Right lobe of liver (tissue), 6 donors: ENCODE results near the gene TRMT61B. TPM values are rescaled to one million over a fixed set of nuclear protein-coding genes. Genes with fewer than 3 reads are reported as not detected.

Experiments
- ATAC-seq, 4 donors: fragments of 200-7000 bp; cut with Tn5 transposase; one replicate each; pipeline ENCODE4 v1.9.1; 2020; ENCODE audit warnings: mild to moderate bottlenecking in 4 of 4, moderate library complexity in 4 of 4
- DNase-seq, 3 donors: peaks; one replicate each; pipeline ENCODE4 v3.0.0-alpha.2; 2020
- H3K27ac ChIP-seq, 3 donors: fragments of 200-600 bp; one replicate each; pipeline ENCODE4 v1.8.0; 2022
- H3K27me3 ChIP-seq, 2 donors: fragments of 200-600 bp; one replicate each; pipeline ENCODE4 v1.8.0; 2022
- H3K36me3 ChIP-seq, 4 donors: fragments of 200-600 bp; sonication (generic) in 1 of 4; one replicate each; pipeline versions ENCODE4 v1.5.1 to v1.8.0; 2017 to 2022; ENCODE audit warnings: control low read depth in 1 of 4
- H3K4me1 ChIP-seq, 4 donors: fragments of 200-600 bp; sonication (generic) in 1 of 4; one replicate each; pipeline versions ENCODE4 v1.5.1 to v1.8.0; 2017 to 2022; ENCODE audit warnings: control low read depth in 1 of 4
- H3K4me3 ChIP-seq, 3 donors: fragments of 200-600 bp; one replicate each; pipeline ENCODE4 v1.8.0; 2022
- H3K9me3 ChIP-seq, 4 donors: fragments of 200-600 bp; sonication (generic) in 1 of 4; one replicate each; pipeline versions ENCODE4 v1.5.1 to v1.8.0; 2017 to 2022; ENCODE audit warnings: control low read depth in 1 of 4
- CTCF ChIP-seq, 4 donors: fragments of 200-600 bp in 3 of 4; fragments of 450-650 bp in 1 of 4; IDR thresholded peaks; one replicate each; pipeline versions ENCODE4 v1.5.1 to v1.8.0; 2016 to 2022; ENCODE audit warnings: antibody characterized with exemption in 4 of 4, mild to moderate bottlenecking in 2 of 4
- POLR2A ChIP-seq: fragments of 450-650 bp; IDR thresholded peaks from one replicate; pipeline ENCODE4 v1.6.1; 2017; ENCODE audit warnings: antibody characterized with exemption, mild to moderate bottlenecking
- WGBS: methylation state at CpG from one replicate; pipeline ENCODE4 v1.1.6; 2018; ENCODE audit warnings: low coverage, low lambda C conversion rate; ENCODE audit not compliant: insufficient coverage; ENCODE audit errors: missing lambda C conversion rate; 5-methylcytosine and 5-hydroxymethylcytosine counted together
- intact Hi-C, 2 donors: fragments of 100-400 bp; cut with DNase I; formaldehyde crosslinking; loops; one replicate each; pipeline versions ENCODE4 v1.11.2 to v1.14.1; 2022
- total RNA-seq, 6 experiments: library from RNA; depleted of rRNA in 2 of 6; stranded (reverse); fragments of >200 nt in 2 of 6; fragmentation: NEBNext Ultra II Directional in 3 of 6; extraction: Animal tissue kit (Norgen Biotek cat#: 25700) in 3 of 6; gene quantifications; one replicate each; pipeline versions ENCODE4 v1.1.0 to v1.2.4, GENCODE V29; 2016 to 2023
- donor health status: DM: no; HTN: yes; CAD: no.
- donor health status: DM: no; HTN: no; CAD: no.
- donor health status: DM: no; HTN: no; CAD: no.
- donor health status: DM: no; HTN: yes; CAD: no.
- donor health status: DM: no; HTN: yes; CAD: no.

Gene TRMT61B
- total RNA-seq, 6 experiments from 2014 or later: 6.4 to 9.5 (median 7.6) TPM

- Histone ChIP-seq H3K27me3 (no peaks in the 10 kb centered on the region), H3K4me1 (peaks cover 0 to 6% (median 0%) of the 10 kb centered on the region in 4 donors), H3K9me3 (no peaks in the 10 kb centered on the region), H3K36me3 (peaks cover 6 to 36% (median 17%) of the 10 kb centered on the region in 4 donors), H3K27ac (no peak overlapping the region), H3K4me3 (no peak overlapping the region)
- 55% methylated on average over 2 of the region's 2 CpGs for WGBS
- no peak for TF ChIP-seq POLR2A
- no peak for TF ChIP-seq CTCF (IDR thresholded peaks at IDR 0.05)
- intact Hi-C loops: no loop called here
- no peak for DNase-seq
- peak in 2 of 4 donors; percentile 77 to 87 for ATAC-seq
These were observed 34.2 kb upstream of the TRMT61B start for GRCh38 chr2:28904295-28904694.

- Histone ChIP-seq H3K9me3 (no peaks in the 10 kb centered on the region), H3K4me1 (peaks cover 0 to 23% (median 2%) of the 10 kb centered on the region in 4 donors), H3K27me3 (no peaks in the 10 kb centered on the region), H3K36me3 (peaks cover 6 to 22% (median 13%) of the 10 kb centered on the region in 4 donors), H3K4me3 (no peak overlapping the region), H3K27ac (no peak overlapping the region)
- no peak for DNase-seq
- TF ChIP-seq POLR2A: no peak
- TF ChIP-seq CTCF (IDR thresholded peaks at IDR 0.05): no peak
- intact Hi-C loops: no loop called here
- WGBS: 93% methylated on average over 3 of the region's 3 CpGs
- no peak for ATAC-seq
These were observed 32.5 kb upstream of the TRMT61B start for GRCh38 chr2:28902584-28902983.

- intact Hi-C loops: no loop called here
- H3K9me3 ChIP-seq: no peaks in the 10 kb centered on the region
- H3K36me3 ChIP-seq: peaks cover 5 to 15% (median 9%) of the 10 kb centered on the region in 4 donors
These were observed 31.7 kb upstream of the TRMT61B start for GRCh38 chr2:28901841-28902240.

GRCh38 chr2:28901202-28901601, 31.1 kb upstream of the TRMT61B start:
- TF ChIP-seq CTCF (IDR thresholded peaks at IDR 0.05): no peak
- TF ChIP-seq POLR2A: no peak
- DNase-seq (no peak), ATAC-seq (no peak)
- Histone ChIP-seq H3K27ac (no peak overlapping the region), H3K36me3 (peaks cover 0 to 8% (median 3%) of the 10 kb centered on the region in 4 donors), H3K4me1 (peaks cover 0 to 31% (median 6%) of the 10 kb centered on the region in 4 donors), H3K27me3 (no peaks in the 10 kb centered on the region), H3K9me3 (no peaks in the 10 kb centered on the region), H3K4me3 (no peak overlapping the region)
- WGBS: 57% methylated on average over 2 of the region's 2 CpGs
- intact Hi-C loops: no loop called here

More at GRCh38 chr2:28901841-28902240, 31.7 kb upstream of the TRMT61B start:
- H3K4me3 ChIP-seq: no peak overlapping the region
- 50% methylated on average over 1 of the region's 1 CpG for WGBS
- H3K27me3 ChIP-seq: no peaks in the 10 kb centered on the region
- H3K27ac ChIP-seq: no peak overlapping the region
- ATAC-seq (no peak), DNase-seq (no peak)
- peaks cover 0 to 27% (median 3%) of the 10 kb centered on the region in 4 donors for H3K4me1 ChIP-seq
- TF ChIP-seq POLR2A (no peak), CTCF (IDR thresholded peaks at IDR 0.05) (no peak)

- Histone ChIP-seq H3K4me1 (peaks cover 0 to 37% (median 9%) of the 10 kb centered on the region in 4 donors), H3K9me3 (no peaks in the 10 kb centered on the region), H3K27ac (no peak overlapping the region), H3K27me3 (no peaks in the 10 kb centered on the region), H3K4me3 (no peak overlapping the region), H3K36me3 (peaks cover 0 to 8% (median 0%) of the 10 kb centered on the region in 4 donors)
- intact Hi-C loops: no loop called here
- DNase-seq (no peak), ATAC-seq (no peak)
- TF ChIP-seq CTCF (IDR thresholded peaks at IDR 0.05) (no peak), POLR2A (no peak)
- WGBS: 47% methylated on average over 1 of the region's 1 CpG
These were observed 27.9 kb upstream of the TRMT61B start for GRCh38 chr2:28898048-28898447.
